Keratinocyte (primary cell): ENCODE results near the gene RASA1.

ENCODE experiments used
- CTCF ChIP-seq, 3 experiments: IDR thresholded peaks in 1 of 3; conservative IDR thresholded peaks in 1 of 3; optimal IDR thresholded peaks in 1 of 3; 2 replicates in 2 of 3; 3 replicates in 1 of 3; pipeline versions ENCODE3 to v1.5.1; 2011; ENCODE audit warnings: low read length in 3 of 3, mild to moderate bottlenecking in 3 of 3, moderate library complexity in 2 of 3, control low read depth in 1 of 3, inconsistent platforms in 1 of 3; ENCODE audit not compliant: insufficient read depth in 2 of 3; ENCODE audit errors: extremely low read depth in 1 of 3
- EZH2 ChIP-seq: IDR thresholded peaks from one replicate; pipeline ENCODE4 v1.6.1; 2012; ENCODE audit warnings: inconsistent platforms, mild to moderate bottlenecking, low read length, moderate library complexity

- TF ChIP-seq CTCF (optimal IDR thresholded peaks at IDR 0.05 in 1 of 3, IDR thresholded peaks at IDR 0.05 in 1 of 3, conservative IDR thresholded peaks at IDR 0.05 in 1 of 3; ENCODE audit: extremely low read depth in 1 of 3, insufficient read depth in 2 of 3, low read length in 3 of 3), result no peak
- no peak for TF ChIP-seq EZH2
Measured at GRCh38 chr5:87382224-87382623, 114.5 kb downstream of the RASA1 start.
